SHP77 treated with DMSO at 0.1 percent for 48 hours (cell line): Measurements from ENCODE around the gene SPCS1.
A peak's percentile ranks its signal among the peaks of the same experiment; 100 is the strongest.
"Not testable (repeated sequence)": the region's sequence is repeated elsewhere in the genome, so short reads cannot be mapped to it uniquely, and the experiment has no call there.

Source experiments
- DNase-seq: peaks from one replicate; lab custom pipeline; 2025; lab: John Stamatoyannopoulos, UW

SPCS1 gene

GRCh38 chr3:52705688-52706686 is at the start of gene SPCS1, which contains the start of gene GLT8D1:
Gene SPCS1, plus strand, starts transcription at chr3:52706106. Its CDS starts 141 bp downstream, at chr3:52706247.
Gene GLT8D1, minus strand, starts transcription at chr3:52705791. Its CDS starts 5,331 bp downstream, at chr3:52700460.
- DNase-seq, result peak; percentile 69

GRCh38 chr3:52660046-52660445 is 45.9 kb upstream of the SPCS1 start:
- DNase-seq, result no peak

GRCh38 chr3:52663098-52663497 is 42.8 kb upstream of the SPCS1 start:
- DNase-seq, result no peak

- no peak for DNase-seq
Measured at GRCh38 chr3:52670621-52671521, 35.0 kb upstream of the SPCS1 start.

GRCh38 chr3:52671676-52672075 is 34.2 kb upstream of the SPCS1 start:
- no peak for DNase-seq

- not testable (repeated sequence) for DNase-seq
Measured at GRCh38 chr3:52676201-52676600, 29.7 kb upstream of the SPCS1 start.

GRCh38 chr3:52678265-52679198 is 27.4 kb upstream of the SPCS1 start:
- no peak for DNase-seq

GRCh38 chr3:52679199-52679538 is 26.7 kb upstream of the SPCS1 start:
- no peak for DNase-seq

- DNase-seq, result no peak
Measured at GRCh38 chr3:52679811-52680210, 26.1 kb upstream of the SPCS1 start.

- DNase-seq, result no peak
Measured at GRCh38 chr3:52681596-52681995, 24.3 kb upstream of the SPCS1 start.

GRCh38 chr3:52682016-52682415 is 23.9 kb upstream of the SPCS1 start:
- DNase-seq, result no peak

- DNase-seq, result no peak
Measured at GRCh38 chr3:52683611-52684010, 22.3 kb upstream of the SPCS1 start.

- no peak for DNase-seq
Measured at GRCh38 chr3:52684184-52684583, 21.7 kb upstream of the SPCS1 start.

GRCh38 chr3:52685285-52685708 is 20.6 kb upstream of the SPCS1 start:
- DNase-seq, result peak; percentile 78

GRCh38 chr3:52685709-52686691 is 19.9 kb upstream of the SPCS1 start, which contains the start of the genes GNL3 and PBRM1:
Gene GNL3, plus strand, starts transcription at chr3:52686032. Its CDS starts 61 bp downstream, at chr3:52686093.
Gene PBRM1, minus strand, starts transcription at chr3:52685913.
- peak; percentile 78 for DNase-seq

- DNase-seq, result no peak
Measured at GRCh38 chr3:52688266-52688665, 17.6 kb upstream of the SPCS1 start.

- DNase-seq, result no peak
Measured at GRCh38 chr3:52689151-52689550, 16.8 kb upstream of the SPCS1 start.

GRCh38 chr3:52690560-52690959 is 15.3 kb upstream of the SPCS1 start:
- no peak for DNase-seq

- DNase-seq, result no peak
Measured at GRCh38 chr3:52693071-52693470, 12.8 kb upstream of the SPCS1 start.
